ENCODE data around the gene SDF2.
"Not testable (repeated sequence)": the region's sequence is repeated elsewhere in the genome, so short reads cannot be mapped to it uniquely, and the experiment has no call there.

Gene SDF2

DNA sequence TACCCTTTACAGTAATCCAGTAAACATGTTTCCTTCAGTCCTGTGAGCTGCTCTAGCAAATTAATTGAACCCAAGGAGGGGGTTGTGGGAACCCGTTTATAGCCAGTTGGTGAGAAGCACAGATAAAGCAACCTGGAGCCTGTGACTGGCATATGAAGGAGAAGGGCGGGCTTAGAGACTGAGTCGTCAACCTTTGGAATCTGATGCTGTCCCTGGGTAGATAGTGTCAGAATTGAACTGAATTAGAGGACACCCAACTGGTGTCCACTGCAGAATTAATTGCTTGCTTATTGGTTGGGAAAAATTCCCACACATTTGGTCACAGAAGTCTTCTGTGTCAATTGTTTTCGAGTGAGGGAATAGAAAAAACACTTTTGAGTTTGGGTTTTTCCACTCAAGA lies 34.9 kb downstream of the SDF2 start:
- no peak for DNase-seq (ENCODE audit: low spot score)

DNA sequence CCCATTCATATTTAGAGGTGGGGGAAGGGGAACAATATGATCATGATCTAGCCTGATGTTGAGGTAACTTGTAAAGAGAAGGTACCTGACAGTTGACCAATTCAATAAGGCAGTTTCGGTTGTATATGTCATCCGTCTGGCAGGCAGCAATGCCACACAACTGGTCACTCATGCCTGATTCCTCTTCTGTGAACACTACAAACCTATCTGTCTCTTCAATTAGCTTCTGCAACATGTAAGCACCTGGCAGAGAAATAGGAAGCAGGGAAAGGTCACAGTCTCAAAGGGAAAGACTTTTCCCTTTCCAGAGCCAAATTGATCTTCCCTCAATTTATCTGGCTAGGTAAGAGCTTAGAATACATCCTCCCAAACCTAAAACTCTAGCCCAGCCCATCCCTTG lies 37.6 kb downstream of the SDF2 start:
- no peak for DNase-seq (ENCODE audit: low spot score)

DNA sequence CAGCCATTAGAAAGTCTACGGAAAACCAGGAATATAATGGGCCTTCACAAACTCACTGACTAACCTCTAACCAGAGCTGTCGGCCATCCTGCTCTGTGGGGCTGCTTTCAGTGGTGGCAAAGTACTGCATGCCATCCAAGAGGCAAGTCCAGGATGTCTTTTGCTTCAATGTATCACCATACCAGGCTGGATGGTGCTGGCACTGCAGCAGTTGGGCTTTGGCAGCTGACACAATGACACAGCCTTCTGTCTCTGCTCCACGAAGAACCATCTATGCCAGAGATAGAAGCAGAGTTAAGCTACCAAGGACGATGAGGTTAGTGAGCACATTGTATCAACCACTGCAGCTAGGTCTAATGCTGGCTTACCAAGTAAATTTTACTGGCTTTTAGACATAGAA lies 38.0 kb downstream of the SDF2 start:
- no peak for DNase-seq (ENCODE audit: low spot score)

DNA sequence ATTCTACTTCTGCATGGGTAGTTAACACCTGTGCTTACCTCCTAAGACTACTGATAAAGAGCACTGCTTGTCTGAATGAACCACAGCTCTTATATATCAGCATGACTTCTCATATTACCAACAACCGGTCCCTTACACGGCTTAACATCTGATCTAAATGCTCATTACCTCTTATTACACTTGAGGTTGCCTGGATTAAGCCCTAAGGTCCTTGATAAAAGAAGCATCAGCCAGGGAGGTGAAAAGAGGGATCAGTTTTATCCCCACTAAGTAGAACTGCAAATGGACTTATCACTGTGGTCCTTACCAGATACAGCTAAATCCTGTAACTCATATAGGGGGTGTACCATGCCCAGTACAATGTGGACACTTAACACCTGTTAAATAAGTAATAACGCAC lies 39.5 kb downstream of the SDF2 start:
- DNase-seq (ENCODE audit: low spot score), result no peak

DNA sequence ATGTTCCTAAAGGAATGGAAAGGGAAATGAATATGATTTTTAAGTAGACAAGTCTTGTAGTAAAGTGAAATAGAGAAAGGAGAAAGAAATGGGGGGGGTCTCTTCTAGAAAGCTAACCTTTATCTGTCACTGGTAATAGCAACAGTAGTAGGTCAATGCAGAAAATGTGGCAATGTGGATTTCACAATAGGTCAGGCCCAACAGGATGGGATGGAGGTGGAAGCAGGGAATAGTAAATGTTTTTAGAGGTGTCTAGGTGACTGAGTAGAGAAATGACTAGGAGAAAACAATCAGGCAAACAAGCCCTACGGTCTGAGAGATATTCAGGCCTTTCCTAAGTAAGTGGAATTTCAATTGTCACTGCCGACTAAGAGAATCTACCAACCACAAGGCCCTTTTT lies 41.7 kb downstream of the SDF2 start:
- DNase-seq (ENCODE audit: low spot score), result no peak

DNA sequence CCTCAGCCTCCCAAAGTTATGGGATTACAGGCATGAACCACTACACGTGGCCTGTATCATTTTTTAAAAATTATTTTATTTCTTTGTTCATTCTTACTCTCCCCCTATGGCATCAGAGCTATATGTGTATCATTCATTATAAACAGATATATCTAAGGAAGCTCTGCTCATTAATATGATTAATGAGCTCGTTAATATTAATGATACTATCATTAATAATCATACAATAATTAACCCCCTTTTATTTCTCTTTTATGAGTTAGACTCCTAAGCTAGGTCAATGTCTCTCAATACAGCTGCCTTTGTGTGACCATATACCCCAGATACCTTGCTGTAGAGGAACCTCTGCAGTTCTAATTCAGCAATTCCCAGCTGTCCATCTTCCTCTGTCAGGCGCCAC lies 43.2 kb downstream of the SDF2 start:
- DNase-seq (ENCODE audit: low spot score), result no peak

DNA sequence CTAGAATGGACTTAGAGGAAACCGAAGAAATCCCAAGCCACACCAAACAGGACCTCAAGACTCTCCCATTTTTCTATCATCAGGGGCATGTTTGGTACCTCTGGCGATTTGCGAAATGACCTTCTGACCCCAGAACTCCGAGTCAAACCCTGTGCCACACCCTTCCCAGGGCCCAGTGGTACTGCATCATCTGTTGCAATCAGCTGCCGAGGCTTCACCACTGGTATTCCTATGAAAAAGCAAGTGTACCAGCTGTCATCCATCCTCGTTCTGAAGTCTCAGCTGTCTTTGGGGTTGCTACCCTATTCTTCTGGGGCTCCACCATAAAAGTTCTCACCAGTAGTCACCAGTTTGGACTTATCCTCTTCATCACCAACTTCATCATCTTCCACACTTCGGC lies 45.4 kb downstream of the SDF2 start:
- DNase-seq (ENCODE audit: low spot score), result no peak

DNA sequence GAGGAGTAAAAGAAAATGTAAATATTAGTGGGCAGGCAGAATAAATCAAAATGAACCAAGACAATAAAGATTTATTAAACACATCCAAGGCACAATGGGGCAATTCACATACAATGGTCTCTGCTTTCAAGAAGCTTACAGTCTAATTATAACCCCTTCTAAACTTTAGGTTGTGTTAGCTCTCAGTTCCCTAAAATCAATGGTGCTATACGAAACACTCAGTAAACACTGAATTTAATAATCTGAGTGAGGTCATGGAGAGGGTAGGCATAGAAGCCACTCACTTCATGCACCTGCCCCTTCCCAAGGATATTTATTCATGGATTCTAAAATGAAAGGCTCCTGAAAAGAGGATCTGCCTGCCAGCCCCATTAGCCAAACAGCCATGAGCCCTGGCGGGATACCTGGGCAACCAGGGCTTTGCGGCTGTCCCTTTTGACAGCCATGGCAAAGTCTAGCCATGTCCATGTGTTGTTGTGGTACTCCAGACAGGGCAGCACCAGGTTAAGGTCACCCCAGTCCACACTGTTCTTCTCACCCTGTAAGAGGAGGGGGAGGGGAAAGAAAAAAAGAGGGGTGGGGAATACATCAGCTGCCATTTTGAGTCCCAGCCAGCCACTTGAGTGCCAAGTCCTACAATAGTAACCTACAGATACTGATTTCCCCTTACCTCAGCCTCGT lies 46.3 kb downstream of the SDF2 start:
- no peak for DNase-seq (ENCODE audit: low spot score)

DNA sequence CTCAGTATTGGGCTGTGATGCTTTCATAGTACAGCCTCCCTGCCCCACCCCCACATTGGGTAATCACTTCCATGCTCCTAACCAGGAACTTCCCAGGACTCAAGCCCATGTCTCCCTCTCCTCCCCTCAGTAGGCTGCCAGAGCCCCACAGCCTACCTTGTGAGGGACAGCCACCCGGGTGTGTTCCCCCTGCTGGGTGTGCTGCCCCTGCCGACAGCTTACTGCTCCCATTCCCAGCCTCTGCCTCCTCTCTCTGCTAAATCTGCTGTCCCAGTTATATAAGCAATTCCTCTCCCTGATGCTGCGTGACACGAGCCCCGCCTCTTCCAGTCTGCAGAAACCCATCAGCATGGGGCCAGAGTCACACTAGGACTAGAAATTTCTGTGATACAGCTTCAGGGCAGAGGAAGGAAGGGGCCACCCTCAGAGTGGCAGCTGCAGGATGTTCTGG lies 47.8 kb downstream of the SDF2 start, which contains the start of gene RSKR:
Gene RSKR (minus strand): TSS at position 255 of the 451 bp plus-strand sequence. CDS start 24 bp downstream, at position 231.
- no peak for DNase-seq (ENCODE audit: low spot score)

DNA sequence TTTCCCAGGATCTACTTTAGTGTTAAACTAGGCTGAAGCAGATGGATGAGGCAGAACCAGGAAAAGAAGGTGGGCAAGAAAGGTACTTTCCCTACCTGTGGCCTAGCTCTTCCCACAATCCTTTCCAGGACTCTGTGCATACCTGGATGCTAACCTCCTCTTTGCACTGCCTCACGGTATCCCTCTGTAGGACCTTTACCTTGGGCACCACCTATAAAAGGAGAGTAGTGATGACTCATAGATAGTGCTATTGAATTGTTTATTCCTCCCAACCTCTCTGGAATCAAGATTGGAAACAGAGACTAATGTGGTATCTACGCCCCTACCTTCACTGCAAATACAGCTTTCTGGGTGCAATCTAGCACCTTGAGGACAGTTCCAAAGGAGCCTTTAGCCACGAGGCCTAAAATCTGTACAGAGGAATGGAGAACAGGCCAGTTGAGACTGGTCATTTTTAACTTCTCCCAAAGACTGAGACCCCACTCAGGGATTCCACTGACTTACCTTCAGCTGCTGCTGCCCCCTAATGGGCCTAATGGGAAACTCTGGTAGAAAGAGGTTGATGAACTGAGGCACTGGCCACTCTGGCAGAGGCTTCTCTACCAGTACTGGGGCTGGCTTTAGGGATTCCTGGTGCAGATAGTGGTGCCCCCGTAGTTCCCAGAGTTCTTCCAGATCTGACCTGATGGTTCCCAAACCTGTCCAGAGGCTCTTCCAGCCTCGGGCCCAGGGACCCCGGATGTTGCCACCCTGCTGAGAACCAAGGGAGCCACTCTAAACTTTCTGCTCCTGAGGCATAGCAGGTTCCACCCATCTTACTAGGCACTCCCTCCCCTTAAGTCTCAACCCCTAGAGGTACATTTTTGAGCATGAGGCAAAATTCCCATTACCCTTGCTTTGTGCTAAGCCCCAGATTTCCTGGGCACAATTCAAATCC lies 48.5 kb downstream of the SDF2 start:
- peak; percentile 75 for DNase-seq (ENCODE audit: low spot score)

DNA sequence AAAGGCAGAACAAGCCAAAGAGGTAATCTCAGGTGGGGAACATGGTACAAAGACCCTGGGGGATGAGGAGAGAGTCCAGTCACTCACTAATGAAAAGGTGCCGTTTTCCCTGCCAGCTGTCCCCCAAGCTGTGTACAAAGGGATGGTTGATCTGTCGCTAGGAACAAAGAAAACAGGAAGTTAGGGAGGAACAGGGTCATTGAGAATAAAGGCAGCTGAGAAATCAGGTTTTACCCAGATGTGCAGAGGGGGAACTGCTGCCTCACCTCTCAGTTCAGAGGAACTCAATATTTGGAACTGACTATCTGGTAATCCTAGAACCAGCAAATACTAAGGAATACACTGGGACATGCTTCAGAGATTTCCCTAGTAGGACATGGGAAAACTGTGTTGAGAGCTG lies 49.2 kb downstream of the SDF2 start:
- DNase-seq (ENCODE audit: low spot score), result no peak

DNA sequence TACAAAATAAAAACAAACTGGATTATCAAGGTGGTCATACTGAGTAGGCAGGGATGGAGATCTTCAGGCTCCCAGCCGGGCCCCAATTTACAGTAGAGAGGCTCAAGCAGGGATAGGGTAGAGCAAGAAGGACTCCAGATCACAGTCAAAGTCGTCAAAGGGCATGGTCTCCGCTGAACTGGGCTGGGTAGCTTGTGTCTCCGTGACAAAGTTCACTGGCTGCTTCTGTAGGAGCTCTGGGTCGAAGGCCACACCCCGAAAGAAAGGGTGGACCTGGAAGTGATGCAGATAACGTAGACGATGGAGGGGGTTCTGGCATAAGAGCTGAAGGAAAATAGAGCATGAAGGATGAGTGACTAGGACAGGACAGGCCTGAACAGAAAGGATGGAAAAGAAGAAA lies 51.3 kb downstream of the SDF2 start:
- no peak for DNase-seq (ENCODE audit: low spot score)

DNA sequence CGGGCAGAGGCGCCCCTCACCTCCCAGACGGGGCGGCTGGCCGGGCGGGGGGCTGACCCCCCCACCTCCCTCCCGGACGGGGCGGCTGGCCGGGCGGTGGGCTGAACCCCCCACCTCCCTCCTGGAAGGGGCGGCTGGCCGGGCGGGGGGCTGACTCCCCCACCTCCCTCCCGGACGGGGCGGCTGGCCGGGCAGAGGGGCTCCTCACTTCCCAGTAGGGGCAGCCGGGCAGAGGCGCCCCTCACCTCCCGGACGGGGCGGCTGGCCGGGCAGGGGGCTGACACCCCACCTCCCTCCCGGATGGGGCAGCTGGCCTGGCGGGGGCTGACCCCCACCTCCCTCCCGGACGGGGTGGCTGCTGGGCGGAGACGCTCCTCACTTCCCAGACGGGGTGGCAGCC lies 57.7 kb downstream of the SDF2 start:
- not testable (repeated sequence) for DNase-seq (ENCODE audit: low spot score)

DNA sequence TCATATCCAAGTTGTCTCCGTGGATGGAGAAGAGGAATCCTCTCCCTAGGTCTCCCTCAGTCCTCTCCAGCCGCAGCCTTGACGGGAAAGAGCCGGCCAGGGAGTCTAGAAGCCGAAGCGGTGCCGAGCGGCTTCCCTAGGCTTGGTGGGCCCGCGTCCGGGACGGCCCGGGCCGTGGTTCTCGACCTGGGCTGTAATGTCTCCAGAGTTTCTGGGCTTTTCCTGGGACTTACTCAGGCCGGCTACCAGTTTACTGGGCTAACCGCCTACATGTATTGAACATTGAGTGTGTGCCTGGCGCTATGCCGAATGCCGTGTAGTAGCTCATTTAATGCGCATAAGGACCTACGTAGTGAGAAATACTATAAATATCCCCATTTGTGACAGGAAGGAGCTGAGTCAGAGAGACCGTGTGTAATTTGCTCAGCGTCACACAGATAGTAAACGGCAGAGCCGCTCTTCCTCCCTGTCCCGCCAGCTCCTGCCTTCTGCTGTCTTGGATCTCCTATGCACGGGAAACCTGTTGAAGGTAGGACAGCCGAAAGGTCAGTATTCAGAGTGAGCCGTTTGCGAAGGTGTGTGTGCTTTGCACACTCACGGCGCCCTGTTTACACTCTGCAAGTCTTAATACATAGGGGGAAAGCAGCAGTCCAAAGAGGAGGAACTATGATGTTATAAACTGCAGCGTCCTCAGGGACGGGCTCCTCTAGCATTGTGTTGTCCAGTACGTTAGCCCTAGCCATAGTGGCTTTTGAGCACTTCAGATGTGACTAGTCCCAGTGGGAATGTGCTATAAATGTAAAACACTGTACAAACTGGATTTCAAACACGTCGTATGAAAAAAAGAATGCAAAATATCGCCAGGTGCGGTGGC lies 62.2 kb downstream of the SDF2 start:
- DNase-seq (ENCODE audit: low spot score), result no peak

DNA sequence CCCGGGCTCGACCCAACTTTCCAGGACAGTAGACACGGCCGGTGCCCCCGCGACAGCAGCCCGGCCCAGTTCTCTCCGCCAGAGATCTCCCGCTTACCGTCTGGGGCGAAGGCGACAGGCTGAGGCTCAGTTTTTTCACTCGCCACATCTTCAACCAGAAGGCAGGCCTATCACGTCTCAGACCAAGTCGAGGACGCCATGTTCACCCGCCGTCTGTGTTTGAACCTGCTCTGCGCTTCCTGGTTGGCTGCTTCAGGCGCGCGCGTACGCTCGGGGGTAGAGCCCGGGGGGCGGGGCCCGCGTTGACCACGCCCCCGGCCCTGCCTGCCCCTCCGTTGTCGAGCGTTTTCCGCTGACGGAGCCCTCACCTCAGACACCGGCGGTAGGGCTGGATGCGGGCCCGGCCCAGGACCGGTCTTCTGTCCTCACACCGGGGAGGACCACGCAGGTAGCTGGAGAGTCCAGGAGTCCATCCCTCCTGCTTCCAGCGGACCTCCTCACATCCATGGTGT lies 62.9 kb downstream of the SDF2 start, which contains the start of gene SPAG5:
Gene SPAG5 (minus strand): TSS at position 227 of the 512 bp plus-strand sequence. CDS start 79 bp downstream, at position 148.
- peak; percentile 100 for DNase-seq (ENCODE audit: low spot score)

DNA sequence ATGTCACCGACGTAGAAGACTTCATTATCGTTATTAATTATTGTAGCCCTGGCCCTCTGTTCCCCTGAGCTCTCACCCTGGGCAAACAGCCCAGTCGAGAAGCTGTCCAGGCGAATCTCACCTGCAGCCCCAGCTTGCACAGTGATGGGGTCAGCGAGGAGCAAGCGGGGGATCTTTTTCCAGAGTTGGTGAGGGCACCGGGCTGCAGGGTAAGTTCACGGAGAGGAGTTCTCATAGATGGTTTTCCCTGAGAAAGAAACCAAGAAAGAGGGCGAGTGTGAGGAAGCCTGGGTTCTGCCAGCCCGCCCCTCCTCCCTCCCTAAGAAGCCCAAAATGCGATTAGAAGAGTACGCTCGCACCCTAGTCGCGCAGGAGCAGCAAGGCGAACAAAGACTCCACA lies 63.3 kb downstream of the SDF2 start:
- no peak for DNase-seq (ENCODE audit: low spot score)

All from iPS-NIHi11 (cell line).